GM23248 (cell line): ENCODE data around the gene C1QTNF4. TPM values are rescaled to one million over a fixed set of nuclear protein-coding genes. Genes with fewer than 3 reads are reported as not detected.

Experiments
- DNase-seq: peaks from one replicate; pipeline ENCODE4 v3.0.0-alpha.2; 2015
- H2AFZ ChIP-seq: fragments of 200-600 bp; sonication (generic); 2 replicates; pipeline ENCODE4 v1.6.1; 2016; ENCODE audit warnings: antibody characterized with exemption
- H3F3A ChIP-seq: fragments of 200-600 bp; sonication (generic); 2 replicates; pipeline ENCODE4 v1.6.1; 2016; ENCODE audit warnings: mild to moderate bottlenecking, antibody characterized with exemption, mixed run types; ENCODE audit not compliant: insufficient read depth
- H3K27ac ChIP-seq: fragments of 200-600 bp; sonication (generic); 2 replicates; pipeline ENCODE4 v1.5.1; 2016; ENCODE audit warnings: mild to moderate bottlenecking
- H3K27me3 ChIP-seq: fragments of 200-600 bp; sonication (generic); replicated peaks from 2 replicates; pipeline ENCODE4 v1.6.1; 2016; ENCODE audit warnings: mild to moderate bottlenecking; ENCODE audit not compliant: insufficient read depth
- H3K36me3 ChIP-seq: fragments of 200-600 bp; sonication (generic); 2 replicates; pipeline ENCODE4 v1.6.1; 2016; ENCODE audit warnings: low read depth, mild to moderate bottlenecking
- H3K4me1 ChIP-seq: fragments of 200-600 bp; sonication (generic); 2 replicates; pipeline ENCODE4 v1.6.1; 2016; ENCODE audit warnings: mild to moderate bottlenecking; ENCODE audit not compliant: insufficient read depth
- H3K4me2 ChIP-seq: fragments of 200-600 bp; sonication (generic); one replicate; pipeline ENCODE4 v1.6.1; 2016; ENCODE audit warnings: mild to moderate bottlenecking; ENCODE audit not compliant: unreplicated experiment
- H3K4me3 ChIP-seq: fragments of 200-600 bp; sonication (generic); 2 replicates; pipeline ENCODE4 v1.5.1; 2016; ENCODE audit warnings: mild to moderate bottlenecking
- H3K79me2 ChIP-seq: fragments of 200-600 bp; sonication (generic); 2 replicates; pipeline ENCODE4 v1.6.1; 2016; ENCODE audit warnings: mild to moderate bottlenecking; ENCODE audit not compliant: insufficient read depth
- H3K9ac ChIP-seq: fragments of 200-600 bp; sonication (generic); 2 replicates; pipeline ENCODE4 v1.6.1; 2016; ENCODE audit warnings: mild to moderate bottlenecking
- H3K9me2 ChIP-seq: fragments of 200-600 bp; sonication (generic); 2 replicates; pipeline ENCODE4 v1.6.1; 2016; ENCODE audit warnings: mixed run types, mild to moderate bottlenecking, moderate library complexity; ENCODE audit not compliant: insufficient read depth
- H3K9me3 ChIP-seq: fragments of 200-600 bp; sonication (generic); one replicate; pipeline ENCODE4 v1.6.1; 2017; ENCODE audit warnings: low read depth
- H4K20me1 ChIP-seq: fragments of 200-600 bp; sonication (generic); 2 replicates; pipeline ENCODE4 v1.6.0; 2016; ENCODE audit not compliant: insufficient read depth
- EZH2 ChIP-seq: fragments of 200-600 bp; sonication (generic); IDR thresholded peaks from 2 replicates; pipeline ENCODE4 v1.6.1; 2018; ENCODE audit warnings: antibody characterized with exemption, mild to moderate bottlenecking; ENCODE audit not compliant: insufficient read depth, poor library complexity, severe bottlenecking
- EZH2phosphoT487 ChIP-seq: fragments of 200-600 bp; sonication (generic); IDR thresholded peaks from 2 replicates; pipeline ENCODE4 v1.6.1; 2018; ENCODE audit warnings: antibody characterized with exemption, moderate library complexity, mild to moderate bottlenecking, low read depth; ENCODE audit not compliant: insufficient read depth
- WGBS, 2 experiments: methylation state at CpG; one replicate each; pipeline ENCODE4 v1.1.6; 2015 to 2017; ENCODE audit warnings: low lambda C conversion rate in 2 of 2, low coverage in 1 of 2; ENCODE audit errors: missing lambda C conversion rate in 2 of 2; 5-methylcytosine and 5-hydroxymethylcytosine counted together
- in situ Hi-C: fragments of 300-500 bp; cut with MboI; formaldehyde crosslinking; loops from 2 replicates; pipeline ENCODE4 v1.15.0; 2020
- polyA plus RNA-seq: library from polyadenylated mRNA; unstranded; fragments of >200 nt; fragmentation: Nextera tagmentation; extraction: Ambion mirVana; gene quantifications from 2 replicates; pipeline ENCODE4 v1.2.1, GENCODE V29; 2016
- total RNA-seq: library from RNA; depleted of rRNA; stranded (reverse); fragments of >200 nt; shearing (Covaris generic); gene quantifications from 2 replicates; pipeline ENCODE4 v1.2.3, GENCODE V29; 2014

The C1QTNF4 gene
- total and polyA plus RNA-seq, 2 experiments from 2014 or later, result 0.11 TPM; not detected in 1

GRCh38 chr11:47599902-47600301 lies 5.7 kb upstream of the C1QTNF4 start:
- no peaks in the 10 kb centered on the region for H3K9me3 ChIP-seq
- no peak overlapping the region for H3K4me2 ChIP-seq
- H4K20me1 ChIP-seq, result no peaks in the 10 kb centered on the region
- in situ Hi-C loops, result no loop called here
- TF ChIP-seq EZH2 (no peak), EZH2phosphoT487 (no peak)
- no peak overlapping the region for H2AFZ ChIP-seq
- no peak overlapping the region for H3K27ac ChIP-seq
- H3K4me3 ChIP-seq, result no peak overlapping the region
- peaks cover 6% of the 10 kb centered on the region for H3K27me3 ChIP-seq
- H3K4me1 ChIP-seq, result peaks cover 8% of the 10 kb centered on the region
- H3K36me3 ChIP-seq, result no peaks in the 10 kb centered on the region
- WGBS, 2 experiments, result 79 to 83% methylated on average over 4 of the region's 4 CpGs
- no peaks in the 10 kb centered on the region for H3K79me2 ChIP-seq
- H3K9ac ChIP-seq, result no peak overlapping the region
- 0 out of 2 replicates have a peak, but pooled peaks cover 6% of the 10 kb centered on the region for H3F3A ChIP-seq
- DNase-seq, result no peak
- H3K9me2 ChIP-seq, result no peaks in the 10 kb centered on the region

GRCh38 chr11:47595967-47596366 lies 1.8 kb upstream of the C1QTNF4 start:
- in situ Hi-C loops, result no loop called here
- Histone ChIP-seq H3K9ac (no peak overlapping the region), H3K4me1 (0 out of 2 replicates have a peak, but pooled peaks cover 3% of the 10 kb centered on the region), H3K27ac (no peak overlapping the region), H4K20me1 (no peaks in the 10 kb centered on the region), H3K4me3 (no peak overlapping the region), H3K4me2 (no peak overlapping the region), H3K9me3 (no peaks in the 10 kb centered on the region), H3K36me3 (no peaks in the 10 kb centered on the region), H3F3A (no peaks in the 10 kb centered on the region), H3K9me2 (no peaks in the 10 kb centered on the region), H2AFZ (no peak overlapping the region), H3K79me2 (no peaks in the 10 kb centered on the region), H3K27me3 (peaks cover 35% of the 10 kb centered on the region)
- no peak for DNase-seq
- WGBS, 2 experiments, result 89 to 100% methylated on average over 1 of the region's 1 CpG
- TF ChIP-seq EZH2 (no peak), EZH2phosphoT487 (no peak)

- no peak for DNase-seq
- no peaks in the 10 kb centered on the region for H3K79me2 ChIP-seq
- H3K4me3 ChIP-seq, result no peak overlapping the region
- H3K36me3 ChIP-seq, result no peaks in the 10 kb centered on the region
- no peak overlapping the region for H3K9ac ChIP-seq
- no peaks in the 10 kb centered on the region for H3K9me3 ChIP-seq
- no peak overlapping the region for H2AFZ ChIP-seq
- in situ Hi-C loops, result no loop called here
- no peak for TF ChIP-seq EZH2phosphoT487
- TF ChIP-seq EZH2, result no peak
- 0 out of 2 replicates have a peak, but pooled peaks cover 3% of the 10 kb centered on the region for H3K4me1 ChIP-seq
- peaks cover 35% of the 10 kb centered on the region for H3K27me3 ChIP-seq
- 66 to 67% methylated on average over 7 of the region's 7 CpGs for WGBS, 2 experiments
- no peak overlapping the region for H3K27ac ChIP-seq
- no peaks in the 10 kb centered on the region for H3F3A ChIP-seq
- H3K4me2 ChIP-seq, result no peak overlapping the region
- H3K9me2 ChIP-seq, result no peaks in the 10 kb centered on the region
- H4K20me1 ChIP-seq, result no peaks in the 10 kb centered on the region
Observed at GRCh38 chr11:47595029-47595428, 818 bp upstream of the C1QTNF4 start.

GRCh38 chr11:47593492-47593933 lies 698 bp downstream of the C1QTNF4 start:
- no peaks in the 10 kb centered on the region for H3K36me3 ChIP-seq
- no peaks in the 10 kb centered on the region for H3K9me3 ChIP-seq
- in situ Hi-C loops, result no loop called here
- H4K20me1 ChIP-seq, result no peaks in the 10 kb centered on the region
- H3K9me2 ChIP-seq, result no peaks in the 10 kb centered on the region
- peak overlapping the region; percentile 57 for H3K4me2 ChIP-seq
- H3K4me3 ChIP-seq, result peak overlapping the region; percentile 55; the same call in 1 of the 2 replicates
- peak overlapping the region; percentile 48 for H2AFZ ChIP-seq
- H3K9ac ChIP-seq, result no peak overlapping the region
- H3K4me1 ChIP-seq, result 0 out of 2 replicates have a peak, but pooled peaks cover 3% of the 10 kb centered on the region
- no peak overlapping the region for H3K27ac ChIP-seq
- no peaks in the 10 kb centered on the region for H3K79me2 ChIP-seq
- WGBS, 2 experiments, result 30 to 33% methylated on average over 5 to 6 of the region's 6 CpGs
- H3K27me3 ChIP-seq, result peaks cover 35% of the 10 kb centered on the region
- no peak for DNase-seq
- TF ChIP-seq EZH2phosphoT487 (peak; percentile 16; the same call in 1 of the 2 replicates), EZH2 (no peak)
- no peaks in the 10 kb centered on the region for H3F3A ChIP-seq
